H9 (cell line): Measurements from ENCODE around the gene SCRN1. TPM values are rescaled to one million over a fixed set of nuclear protein-coding genes. Genes with fewer than 3 reads are reported as not detected.
A peak's percentile ranks its signal among the peaks of the same experiment; 100 is the strongest.

Experiments
- DNase-seq: peaks from one replicate; pipeline ENCODE4 v3.0.0-alpha.2; 2017
- H2AFZ ChIP-seq: one replicate; pipeline ENCODE4 v1.6.1; 2013; ENCODE audit warnings: mild to moderate bottlenecking, low read length, control low read depth, moderate library complexity
- H2AK5ac ChIP-seq: 2 replicates; pipeline ENCODE4 v1.6.1; 2013; ENCODE audit warnings: low read length, control low read depth, mixed read lengths; ENCODE audit not compliant: insufficient read length
- H2BK120ac ChIP-seq: one replicate; pipeline ENCODE4 v1.6.1; 2013; ENCODE audit warnings: low read depth, mild to moderate bottlenecking, low read length, control low read depth, inconsistent platforms; ENCODE audit not compliant: poor library complexity, severe bottlenecking
- H2BK12ac ChIP-seq: 2 replicates; pipeline ENCODE4 v1.6.1; 2013; ENCODE audit warnings: low read length, control low read depth, mixed read lengths, low read depth; ENCODE audit not compliant: insufficient read length
- H2BK15ac ChIP-seq: 2 replicates; pipeline ENCODE4 v1.6.1; 2013; ENCODE audit warnings: low read depth, low read length, control low read depth
- H2BK20ac ChIP-seq: one replicate; pipeline ENCODE4 v1.6.1; 2013; ENCODE audit warnings: low read depth, mild to moderate bottlenecking, low read length, control low read depth, inconsistent platforms; ENCODE audit not compliant: poor library complexity, severe bottlenecking
- H2BK5ac ChIP-seq: 2 replicates; pipeline ENCODE4 v1.6.1; 2013; ENCODE audit warnings: low read length, control low read depth, mixed read lengths; ENCODE audit not compliant: insufficient read length
- H3K14ac ChIP-seq: 2 replicates; pipeline ENCODE4 v1.6.1; 2013; ENCODE audit warnings: low read length, control low read depth; ENCODE audit not compliant: insufficient read depth
- H3K18ac ChIP-seq: 2 replicates; pipeline ENCODE4 v1.6.1; 2013; ENCODE audit warnings: low read depth, mild to moderate bottlenecking, mixed read lengths, low read length, control low read depth; ENCODE audit not compliant: insufficient read length
- H3K23ac ChIP-seq: 2 replicates; pipeline ENCODE4 v1.6.1; 2013; ENCODE audit warnings: low read length, control low read depth, mixed read lengths, low read depth; ENCODE audit not compliant: insufficient read length
- H3K23me2 ChIP-seq: 2 replicates; pipeline ENCODE4 v1.6.1; 2013; ENCODE audit warnings: low read depth, mild to moderate bottlenecking, mixed read lengths, low read length, control low read depth; ENCODE audit not compliant: insufficient read length, poor library complexity, severe bottlenecking
- H3K27ac ChIP-seq: 2 replicates; pipeline ENCODE4 v1.5.1; 2013; ENCODE audit warnings: low read length, control low read depth, mixed read lengths, low read depth; ENCODE audit not compliant: insufficient read length
- H3K27me3 ChIP-seq: 2 replicates; pipeline ENCODE4 v1.6.1; 2013; ENCODE audit warnings: low read length, control low read depth, inconsistent platforms; ENCODE audit not compliant: insufficient read depth
- H3K4ac ChIP-seq: 2 replicates; pipeline ENCODE4 v1.6.1; 2013; ENCODE audit warnings: low read depth, mild to moderate bottlenecking, control low read depth, inconsistent platforms, low read length, moderate library complexity
- H3K4me1 ChIP-seq: 2 replicates; pipeline ENCODE4 v1.6.1; 2013; ENCODE audit warnings: low read length, control low read depth, inconsistent platforms; ENCODE audit not compliant: insufficient read depth
- H3K4me2 ChIP-seq: 2 replicates; pipeline ENCODE4 v1.6.1; 2013; ENCODE audit warnings: low read length, control low read depth, mixed read lengths; ENCODE audit not compliant: insufficient read length, insufficient read depth
- H3K56ac ChIP-seq: 2 replicates; pipeline ENCODE4 v1.6.1; 2013; ENCODE audit warnings: low read depth, mild to moderate bottlenecking, mixed read lengths, low read length, control low read depth; ENCODE audit not compliant: insufficient read length
- H3K79me1 ChIP-seq: 2 replicates; pipeline ENCODE4 v1.6.1; 2013; ENCODE audit warnings: low read depth, mild to moderate bottlenecking, moderate library complexity, low read length, control low read depth, inconsistent platforms; ENCODE audit not compliant: insufficient read depth, poor library complexity, severe bottlenecking
- H3K79me2 ChIP-seq: 2 replicates; pipeline ENCODE4 v1.6.1; 2013; ENCODE audit warnings: low read length, control low read depth, inconsistent platforms; ENCODE audit not compliant: insufficient read depth
- H3K9ac ChIP-seq: 2 replicates; pipeline ENCODE4 v1.6.1; 2013; ENCODE audit warnings: low read length, control low read depth, mixed read lengths; ENCODE audit not compliant: insufficient read length; ENCODE audit errors: extremely low read depth
- H3K9me3 ChIP-seq: one replicate; pipeline ENCODE4 v1.6.1; 2013; ENCODE audit warnings: low read depth, low read length, inconsistent platforms; ENCODE audit not compliant: control insufficient read depth
- H3T11ph ChIP-seq: one replicate; pipeline ENCODE4 v1.6.1; 2013; ENCODE audit warnings: mild to moderate bottlenecking, low read length, control low read depth, inconsistent platforms
- H4K20me1 ChIP-seq: one replicate; pipeline ENCODE4 v1.6.1; 2013; ENCODE audit not compliant: control insufficient read depth, insufficient read length, insufficient read depth
- H4K5ac ChIP-seq: 2 replicates; pipeline ENCODE4 v1.6.1; 2013; ENCODE audit warnings: low read depth, mild to moderate bottlenecking, mixed read lengths, low read length, control low read depth; ENCODE audit not compliant: insufficient read length
- H4K8ac ChIP-seq: replicated peaks from 2 replicates; pipeline ENCODE4 v1.6.1; 2013; ENCODE audit warnings: low read length, control low read depth, mixed read lengths, low read depth; ENCODE audit not compliant: insufficient read length
- H4K91ac ChIP-seq: 2 replicates; pipeline ENCODE4 v1.6.1; 2013; ENCODE audit warnings: low read depth, mild to moderate bottlenecking, moderate library complexity, mixed read lengths, low read length, control low read depth; ENCODE audit not compliant: insufficient read length
- H3K27ac Mint-ChIP-seq, 3 experiments: 2 replicates in 2 of 3; 3 replicates in 1 of 3; pipeline ENCODE4 v1.8.0; 2020 to 2021; ENCODE audit warnings: mixed read lengths in 3 of 3, mild to moderate bottlenecking in 1 of 3, moderate library complexity in 1 of 3
- H3K27me3 Mint-ChIP-seq: 2 replicates; pipeline ENCODE4 v1.8.0; 2021; ENCODE audit warnings: low read depth, mild to moderate bottlenecking, moderate library complexity, mixed read lengths
- H3K36me3 Mint-ChIP-seq, 3 experiments: 2 replicates in 2 of 3; 3 replicates in 1 of 3; pipeline ENCODE4 v1.8.0; 2020 to 2021; ENCODE audit warnings: low read depth in 3 of 3, mixed read lengths in 3 of 3; ENCODE audit not compliant: insufficient read depth in 1 of 3
- H3K4me1 Mint-ChIP-seq, 2 experiments: 2 replicates each; pipeline ENCODE4 v1.8.0; 2020; ENCODE audit warnings: mixed read lengths in 2 of 2
- H3K4me3 Mint-ChIP-seq, 2 experiments: 2 replicates in 1 of 2; 3 replicates in 1 of 2; pipeline ENCODE4 v1.8.0; 2020 to 2021; ENCODE audit warnings: mild to moderate bottlenecking in 2 of 2, mixed read lengths in 2 of 2, moderate library complexity in 1 of 2
- H3K9me3 Mint-ChIP-seq, 2 experiments: 2 replicates in 1 of 2; 3 replicates in 1 of 2; pipeline ENCODE4 v1.8.0; 2020; ENCODE audit warnings: mild to moderate bottlenecking in 2 of 2, mixed read lengths in 2 of 2, moderate library complexity in 1 of 2
- WGBS: extraction: QIAGEN DNeasy Blood & Tissue Kit; methylation state at CpG from one replicate; pipeline ENCODE4 v1.1.7; 2013; ENCODE audit warnings: missing lambda C conversion rate, low lambda C conversion rate, mixed read lengths; ENCODE audit not compliant: insufficient read length; ENCODE audit errors: extremely low coverage; 5-methylcytosine and 5-hydroxymethylcytosine counted together
- total RNA-seq: library from RNA; stranded (reverse); gene quantifications from 2 replicates; pipeline ENCODE4 v1.2.1, GENCODE V29; 2021
- TF ChIP-seq, protein P1 (sequence below): fragments of 200-600 bp; sonication (generic); conservative IDR thresholded peaks from 3 replicates; pipeline ENCODE4 v1.8.0; 2021; ENCODE audit warnings: antibody characterized with exemption, mild to moderate bottlenecking

SCRN1 gene
- total RNA-seq, 1 experiment from 2014 or later, result 101 TPM

DNA sequence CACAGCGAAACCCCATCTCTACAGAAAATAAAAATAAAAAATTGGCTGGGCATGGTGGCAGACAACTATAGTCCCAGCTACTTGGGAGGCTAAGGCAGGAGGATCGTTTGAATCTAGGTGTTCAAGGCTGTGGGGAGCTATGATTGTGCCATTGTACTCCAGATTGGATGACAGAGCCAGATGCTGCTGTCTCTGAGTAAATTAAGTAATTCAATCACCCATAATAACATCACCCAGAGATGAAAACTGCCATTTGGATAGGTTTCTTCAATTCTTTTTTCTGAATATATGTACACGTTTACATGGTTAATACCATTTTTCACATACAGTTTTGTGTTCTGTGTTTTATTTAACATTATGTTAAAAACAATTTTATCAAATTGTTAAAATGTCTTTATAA, 104.0 kb downstream of the SCRN1 start:
- TF ChIP-seq, protein P1, sequence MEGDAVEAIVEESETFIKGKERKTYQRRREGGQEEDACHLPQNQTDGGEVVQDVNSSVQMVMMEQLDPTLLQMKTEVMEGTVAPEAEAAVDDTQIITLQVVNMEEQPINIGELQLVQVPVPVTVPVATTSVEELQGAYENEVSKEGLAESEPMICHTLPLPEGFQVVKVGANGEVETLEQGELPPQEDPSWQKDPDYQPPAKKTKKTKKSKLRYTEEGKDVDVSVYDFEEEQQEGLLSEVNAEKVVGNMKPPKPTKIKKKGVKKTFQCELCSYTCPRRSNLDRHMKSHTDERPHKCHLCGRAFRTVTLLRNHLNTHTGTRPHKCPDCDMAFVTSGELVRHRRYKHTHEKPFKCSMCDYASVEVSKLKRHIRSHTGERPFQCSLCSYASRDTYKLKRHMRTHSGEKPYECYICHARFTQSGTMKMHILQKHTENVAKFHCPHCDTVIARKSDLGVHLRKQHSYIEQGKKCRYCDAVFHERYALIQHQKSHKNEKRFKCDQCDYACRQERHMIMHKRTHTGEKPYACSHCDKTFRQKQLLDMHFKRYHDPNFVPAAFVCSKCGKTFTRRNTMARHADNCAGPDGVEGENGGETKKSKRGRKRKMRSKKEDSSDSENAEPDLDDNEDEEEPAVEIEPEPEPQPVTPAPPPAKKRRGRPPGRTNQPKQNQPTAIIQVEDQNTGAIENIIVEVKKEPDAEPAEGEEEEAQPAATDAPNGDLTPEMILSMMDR, result no peak
- Histone ChIP-seq H4K8ac (no peak overlapping the region), H2BK20ac (no peak overlapping the region), H3K18ac (no peak overlapping the region), H3K4me1 (peaks cover 4% of the 10 kb centered on the region; the same call in 1 of the 2 replicates), H4K20me1 (no peaks in the 10 kb centered on the region), H2BK120ac (no peak overlapping the region), H3K79me1 (no peaks in the 10 kb centered on the region), H3K23me2 (no peaks in the 10 kb centered on the region), H4K91ac (no peak overlapping the region), H2BK12ac (no peak overlapping the region), H3K4ac (no peak overlapping the region), H3K27me3 (no peaks in the 10 kb centered on the region), H3K23ac (no peak overlapping the region), H3K14ac (no peak overlapping the region), H3T11ph (no peak overlapping the region), H3K4me2 (no peak overlapping the region), H3K79me2 (no peaks in the 10 kb centered on the region), H3K9me3 (no peaks in the 10 kb centered on the region), H3K9ac (no peak overlapping the region), H3K56ac (no peak overlapping the region), H2BK15ac (no peak overlapping the region), H4K5ac (no peak overlapping the region), H3K27ac (no peak overlapping the region), H2AFZ (no peak overlapping the region), H2AK5ac (no peak overlapping the region), H2BK5ac (no peak overlapping the region)
- H3K27me3 Mint-ChIP-seq, result no peaks in the 10 kb centered on the region
- peak overlapping the region; percentile 76 to 84; a peak in 2 of 5 replicates for H3K4me3 Mint-ChIP-seq
- no peak for DNase-seq
- WGBS, result no CpG with 5 or more reads among the region's 3 CpGs
- H3K36me3 Mint-ChIP-seq, result peaks cover 0 to 24% (median 19%) of the 10 kb centered on the region in 3 experiments; a peak in 5 of 7 replicates
- H3K27ac Mint-ChIP-seq, result no peak overlapping the region
- H3K9me3 Mint-ChIP-seq, result no peaks in the 10 kb centered on the region
- peaks cover 28 to 33% of the 10 kb centered on the region in 2 experiments for H3K4me1 Mint-ChIP-seq
